ENCODE data around the gene SIT1. TPM values are rescaled to one million over a fixed set of nuclear protein-coding genes. Genes with fewer than 3 reads are reported as not detected.

The SIT1 gene
- total RNA-seq, 1 donor, result 0.36 TPM

- Histone ChIP-seq H2AFZ (ENCODE audit: low read length) (peak overlapping the region; percentile 78), H3K4me3 (ENCODE audit: insufficient read depth, low read length) (peak overlapping the region; percentile 65), H3K79me2 (ENCODE audit: insufficient read depth, low read length) (peaks cover 10% of the 10 kb centered on the region), H3K27me3 (ENCODE audit: insufficient read depth, low read length) (no peaks in the 10 kb centered on the region), H3K36me3 (ENCODE audit: insufficient read depth, low read length) (peaks cover 20% of the 10 kb centered on the region), H3K4me2 (ENCODE audit: insufficient read depth, low read length) (peak overlapping the region; percentile 77), H3K4me1 (ENCODE audit: insufficient read depth, low read length) (peaks cover 30% of the 10 kb centered on the region), H3K9me3 (ENCODE audit: low read depth, low read length) (no peaks in the 10 kb centered on the region), H3K27ac (ENCODE audit: low read depth, low read length) (peak overlapping the region; percentile 100), H4K20me1 (ENCODE audit: insufficient read depth, low read length) (no peaks in the 10 kb centered on the region)
- DNase-seq (ENCODE audit: insufficient read length, low spot score, missing footprints), result no peak
- no peak for TF ChIP-seq CTCF (IDR thresholded peaks at IDR 0.05; ENCODE audit: extremely low read depth, low read depth, low read length)
Observed at GRCh38 chr9:35656831-35657545, 6.3 kb upstream of the SIT1 start.

- Histone ChIP-seq H3K79me2 (ENCODE audit: insufficient read depth, low read length) (peaks cover 10% of the 10 kb centered on the region), H3K27me3 (ENCODE audit: insufficient read depth, low read length) (no peaks in the 10 kb centered on the region), H3K27ac (ENCODE audit: low read depth, low read length) (no peak overlapping the region), H3K9me3 (ENCODE audit: low read depth, low read length) (no peaks in the 10 kb centered on the region), H3K4me3 (ENCODE audit: insufficient read depth, low read length) (no peak overlapping the region), H3K4me1 (ENCODE audit: insufficient read depth, low read length) (peaks cover 32% of the 10 kb centered on the region), H4K20me1 (ENCODE audit: insufficient read depth, low read length) (no peaks in the 10 kb centered on the region), H2AFZ (ENCODE audit: low read length) (no peak overlapping the region), H3K36me3 (ENCODE audit: insufficient read depth, low read length) (peaks cover 13% of the 10 kb centered on the region), H3K4me2 (ENCODE audit: insufficient read depth, low read length) (no peak overlapping the region)
- no peak for TF ChIP-seq CTCF (IDR thresholded peaks at IDR 0.05; ENCODE audit: extremely low read depth, low read depth, low read length)
- no peak for DNase-seq (ENCODE audit: insufficient read length, low spot score, missing footprints)
Observed at GRCh38 chr9:35656348-35656747, 5.6 kb upstream of the SIT1 start.

- no peaks in the 10 kb centered on the region for H4K20me1 ChIP-seq (ENCODE audit: insufficient read depth, low read length)
- no peak overlapping the region for H3K4me3 ChIP-seq (ENCODE audit: insufficient read depth, low read length)
- no peak for TF ChIP-seq CTCF (IDR thresholded peaks at IDR 0.05; ENCODE audit: extremely low read depth, low read depth, low read length)
- H3K27me3 ChIP-seq (ENCODE audit: insufficient read depth, low read length), result no peaks in the 10 kb centered on the region
- H2AFZ ChIP-seq (ENCODE audit: low read length), result no peak overlapping the region
- no peaks in the 10 kb centered on the region for H3K9me3 ChIP-seq (ENCODE audit: low read depth, low read length)
- no peak overlapping the region for H3K4me2 ChIP-seq (ENCODE audit: insufficient read depth, low read length)
- H3K27ac ChIP-seq (ENCODE audit: low read depth, low read length), result no peak overlapping the region
- DNase-seq (ENCODE audit: insufficient read length, low spot score, missing footprints), result no peak
- H3K4me1 ChIP-seq (ENCODE audit: insufficient read depth, low read length), result peaks cover 42% of the 10 kb centered on the region
- peaks cover under 1% of the 10 kb centered on the region for H3K79me2 ChIP-seq (ENCODE audit: insufficient read depth, low read length)
- H3K36me3 ChIP-seq (ENCODE audit: insufficient read depth, low read length), result no peaks in the 10 kb centered on the region
Observed at GRCh38 chr9:35653611-35654010, 2.9 kb upstream of the SIT1 start.

- H4K20me1 ChIP-seq (ENCODE audit: insufficient read depth, low read length), result no peaks in the 10 kb centered on the region
- H2AFZ ChIP-seq (ENCODE audit: low read length), result no peak overlapping the region
- H3K4me2 ChIP-seq (ENCODE audit: insufficient read depth, low read length), result no peak overlapping the region
- no peaks in the 10 kb centered on the region for H3K9me3 ChIP-seq (ENCODE audit: low read depth, low read length)
- H3K79me2 ChIP-seq (ENCODE audit: insufficient read depth, low read length), result no peaks in the 10 kb centered on the region
- peak overlapping the region; percentile 76 for H3K27ac ChIP-seq (ENCODE audit: low read depth, low read length)
- TF ChIP-seq CTCF (IDR thresholded peaks at IDR 0.05; ENCODE audit: extremely low read depth, low read depth, low read length), result no peak
- no peak overlapping the region for H3K4me3 ChIP-seq (ENCODE audit: insufficient read depth, low read length)
- H3K4me1 ChIP-seq (ENCODE audit: insufficient read depth, low read length), result peaks cover 48% of the 10 kb centered on the region
- no peaks in the 10 kb centered on the region for H3K36me3 ChIP-seq (ENCODE audit: insufficient read depth, low read length)
- H3K27me3 ChIP-seq (ENCODE audit: insufficient read depth, low read length), result no peaks in the 10 kb centered on the region
- no peak for DNase-seq (ENCODE audit: insufficient read length, low spot score, missing footprints)
Observed at GRCh38 chr9:35652829-35653209, 2.1 kb upstream of the SIT1 start.
